H1 (cell line): Measurements from ENCODE around the gene FBXO21. TPM values are rescaled to one million over a fixed set of nuclear protein-coding genes. Genes with fewer than 3 reads are reported as not detected.
A peak's percentile ranks its signal among the peaks of the same experiment; 100 is the strongest.

Source experiments
- CTCF ChIA-PET: fragments of 300-600 bp; sonication (Branson Sonifier 250); formaldehyde crosslinking; loops from one replicate; lab custom pipeline; 2021; ENCODE audit not compliant: partially characterized antibody; lab: Charles Lee
- POLR2A ChIA-PET: fragments of 300-600 bp; sonication (Branson Sonifier 250); formaldehyde crosslinking; loops from one replicate; lab custom pipeline; 2021; ENCODE audit warnings: inconsistent platforms; ENCODE audit not compliant: partially characterized antibody; lab: Charles Lee
- DNase-seq, 2 experiments: peaks; one replicate each; pipeline versions ENCODE4 v3.0.0 to v3.0.0-alpha.2; 2010 to 2022; ENCODE audit warnings: low spot score in 2 of 2, low read depth in 1 of 2, mixed read lengths in 1 of 2
- FAIRE-seq: peaks from 2 replicates; lab custom pipeline; 2011; peaks lifted over from hg19 to GRCh38; lab: Jason Lieb, UNC
- H2AFZ ChIP-seq: 2 replicates; pipeline ENCODE4 v1.8.1; 2012; ENCODE audit warnings: low read length, inconsistent platforms
- H2AK5ac ChIP-seq: 2 replicates; pipeline ENCODE4 v1.6.1; 2013; ENCODE audit warnings: low read depth, low read length
- H2BK120ac ChIP-seq: replicated peaks from 2 replicates; pipeline ENCODE3; 2013; ENCODE audit warnings: low read depth, low read length, inconsistent platforms
- H2BK12ac ChIP-seq: 2 replicates; pipeline ENCODE4 v1.6.1; 2013; ENCODE audit warnings: low read depth, low read length
- H2BK15ac ChIP-seq: 2 replicates; pipeline ENCODE4 v1.6.1; 2013; ENCODE audit warnings: low read length
- H2BK20ac ChIP-seq: 2 replicates; pipeline ENCODE4 v1.6.1; 2013; ENCODE audit warnings: low read length
- H2BK5ac ChIP-seq: 2 replicates; pipeline ENCODE4 v1.6.1; 2013; ENCODE audit warnings: low read depth, low read length
- H3K14ac ChIP-seq: 2 replicates; pipeline ENCODE4 v1.6.1; 2013; ENCODE audit warnings: inconsistent platforms; ENCODE audit not compliant: insufficient read length
- H3K18ac ChIP-seq: 2 replicates; pipeline ENCODE4 v1.6.1; 2013; ENCODE audit warnings: low read length; ENCODE audit errors: extremely low read depth
- H3K23ac ChIP-seq: 2 replicates; pipeline ENCODE4 v1.6.1; 2013; ENCODE audit warnings: inconsistent platforms; ENCODE audit not compliant: insufficient read length
- H3K23me2 ChIP-seq: 2 replicates; pipeline ENCODE4 v1.6.1; 2013; ENCODE audit warnings: low read depth, low read length
- H3K27ac ChIP-seq: 2 replicates; pipeline ENCODE4 v1.6.1; 2011; ENCODE audit warnings: low read depth, low read length, inconsistent platforms
- H3K27me3 ChIP-seq, 4 experiments: replicated peaks in 1 of 4; 1 replicate in 1 of 4; 2 replicates in 3 of 4; pipeline versions ENCODE4 v1.6.1 to v1.8.1; 2011 to 2013; ENCODE audit warnings: low read length in 3 of 4, mild to moderate bottlenecking in 3 of 4, inconsistent platforms in 2 of 4, mixed read lengths in 2 of 4, moderate library complexity in 1 of 4; ENCODE audit not compliant: control insufficient read depth in 3 of 4, insufficient read depth in 3 of 4; ENCODE audit errors: extremely low read depth in 1 of 4
- H3K36me3 ChIP-seq, 4 experiments: 2 replicates each; pipeline versions ENCODE4 v1.6.1 to v1.8.1; 2011 to 2013; ENCODE audit warnings: mild to moderate bottlenecking in 4 of 4, low read length in 3 of 4, moderate library complexity in 2 of 4, control low read depth in 1 of 4, inconsistent platforms in 1 of 4; ENCODE audit not compliant: insufficient read depth in 4 of 4, control insufficient read depth in 2 of 4
- H3K4ac ChIP-seq: replicated peaks from 2 replicates; pipeline ENCODE3; 2013; ENCODE audit warnings: low read length, low read depth, mixed read lengths, inconsistent platforms; ENCODE audit not compliant: insufficient read length
- H3K4me1 ChIP-seq, 4 experiments: replicated peaks in 1 of 4; 1 replicate in 1 of 4; 2 replicates in 3 of 4; pipeline versions ENCODE4 v1.6.1 to v1.8.1; 2011 to 2013; ENCODE audit warnings: low read length in 3 of 4, inconsistent platforms in 2 of 4, mixed read lengths in 1 of 4; ENCODE audit not compliant: insufficient read depth in 4 of 4, control insufficient read depth in 3 of 4
- H3K4me2 ChIP-seq, 2 experiments: 2 replicates each; pipeline versions ENCODE4 v1.6.1 to v1.8.1; 2011 to 2013; ENCODE audit warnings: low read depth in 2 of 2, low read length in 2 of 2, control low read depth in 1 of 2, inconsistent platforms in 1 of 2, mild to moderate bottlenecking in 1 of 2; ENCODE audit not compliant: insufficient read depth in 1 of 2
- H3K4me3 ChIP-seq, 4 experiments: fragments of 200-600, 300-600 bp in 1 of 4; sonication (generic), shearing (Covaris generic), sonication (Bioruptor Twin) in 1 of 4; 2 replicates each; pipeline versions ENCODE4 v1.5.1 to v1.8.1; 2011 to 2016; ENCODE audit warnings: low read length in 4 of 4, low read depth in 3 of 4, control low read depth in 2 of 4, inconsistent platforms in 2 of 4, mild to moderate bottlenecking in 2 of 4, mixed read lengths in 1 of 4, moderate library complexity in 1 of 4; ENCODE audit not compliant: insufficient read depth in 2 of 4; ENCODE audit errors: extremely low read depth in 1 of 4
- H3K56ac ChIP-seq: replicated peaks from 2 replicates; pipeline ENCODE3; 2013; ENCODE audit warnings: low read depth, mild to moderate bottlenecking, mixed read lengths, low read length, inconsistent platforms; ENCODE audit not compliant: insufficient read length
- H3K79me1 ChIP-seq: 2 replicates; pipeline ENCODE4 v1.6.1; 2013; ENCODE audit warnings: low read depth, low read length, control low read depth
- H3K79me2 ChIP-seq, 2 experiments: 2 replicates each; pipeline versions ENCODE4 v1.6.1 to v1.8.1; 2012 to 2013; ENCODE audit warnings: low read length in 2 of 2, mild to moderate bottlenecking in 2 of 2, inconsistent platforms in 1 of 2; ENCODE audit not compliant: insufficient read depth in 2 of 2, control insufficient read depth in 1 of 2
- H3K9ac ChIP-seq, 4 experiments: replicated peaks in 1 of 4; 1 replicate in 1 of 4; 2 replicates in 3 of 4; pipeline versions ENCODE4 v1.6.1 to v1.8.1; 2011 to 2013; ENCODE audit warnings: low read depth in 3 of 4, low read length in 3 of 4, control low read depth in 2 of 4, mild to moderate bottlenecking in 2 of 4, moderate library complexity in 2 of 4, inconsistent platforms in 1 of 4; ENCODE audit errors: extremely low read depth in 1 of 4
- H3K9me3 ChIP-seq, 2 experiments: 2 replicates each; pipeline versions ENCODE4 v1.6.1 to v1.8.1; 2012 to 2013; ENCODE audit warnings: mild to moderate bottlenecking in 2 of 2, moderate library complexity in 2 of 2, control low read depth in 1 of 2, inconsistent platforms in 1 of 2, low read depth in 1 of 2, low read length in 1 of 2, mixed read lengths in 1 of 2; ENCODE audit not compliant: insufficient read depth in 2 of 2
- H4K20me1 ChIP-seq, 2 experiments: replicated peaks in 1 of 2; 2 replicates each; pipeline versions ENCODE3 to v1.8.1; 2011 to 2013; ENCODE audit warnings: inconsistent platforms in 2 of 2, low read length in 2 of 2, mild to moderate bottlenecking in 1 of 2; ENCODE audit not compliant: insufficient read depth in 2 of 2, control insufficient read depth in 1 of 2
- H4K5ac ChIP-seq: 2 replicates; pipeline ENCODE4 v1.6.1; 2013; ENCODE audit warnings: low read length, low read depth, mixed read lengths, inconsistent platforms; ENCODE audit not compliant: insufficient read length
- H4K8ac ChIP-seq: 2 replicates; pipeline ENCODE4 v1.8.0; 2013; ENCODE audit warnings: mild to moderate bottlenecking, moderate library complexity, low read length, inconsistent platforms; ENCODE audit not compliant: insufficient read depth; ENCODE audit errors: extremely low read depth
- H4K91ac ChIP-seq: replicated peaks from 2 replicates; pipeline ENCODE3; 2013; ENCODE audit warnings: low read length, mixed read lengths, inconsistent platforms; ENCODE audit not compliant: insufficient read length
- BRCA1 ChIP-seq: IDR thresholded peaks from 2 replicates; pipeline ENCODE4 v1.6.1; 2012; ENCODE audit warnings: low read depth, low read length, improper control_type of control experiment
- EGR1 ChIP-seq: IDR thresholded peaks from 2 replicates; pipeline ENCODE4 v1.6.1; 2011; ENCODE audit warnings: low read depth, low read length, borderline replicate concordance
- POLR2AphosphoS5 ChIP-seq: IDR thresholded peaks from 2 replicates; pipeline ENCODE4 v1.6.1; 2011; ENCODE audit warnings: low read depth, low read length
- TBP ChIP-seq: IDR thresholded peaks from 2 replicates; pipeline ENCODE4 v1.6.1; 2011; ENCODE audit warnings: low read depth, low read length, improper control_type of control experiment
- WGBS, 2 experiments: shearing (Covaris generic) in 1 of 2; methylation state at CpG; one replicate each; pipeline versions ENCODE4 v1.1.6 to v1.1.7; 2013 to 2015; ENCODE audit warnings: low lambda C conversion rate in 2 of 2, mixed read lengths in 2 of 2, inconsistent platforms in 1 of 2, low coverage in 1 of 2, missing lambda C conversion rate in 1 of 2; ENCODE audit not compliant: insufficient replicate concordance in 2 of 2, insufficient coverage in 1 of 2, insufficient read length in 1 of 2; ENCODE audit errors: extremely low coverage in 1 of 2, missing lambda C conversion rate in 1 of 2; 5-methylcytosine and 5-hydroxymethylcytosine counted together
- polyA plus RNA-seq, 7 experiments: library from polyadenylated mRNA; depleted of rRNA in 3 of 7; stranded (reverse) in 5 of 7; unstranded in 2 of 7; fragments of >200 nt in 5 of 7; fragments of 200-250 nt in 2 of 7; gene quantifications; 1 replicate in 5 of 7; 2 replicates in 1 of 7; 4 replicates in 1 of 7; pipeline versions ENCODE4 v1.2.1 to v1.2.3, GENCODE V29; 2011 to 2013; ENCODE audit warnings: missing spikeins in 2 of 7, mixed read lengths in 2 of 7
- total RNA-seq: library from RNA; stranded (reverse); fragmentation: NEBNext Ultra II Directional; extraction: Animal tissue kit (Norgen Biotek cat#: 25700); gene quantifications from 2 replicates; pipeline ENCODE4 v1.2.1, GENCODE V29; 2021

The FBXO21 gene
- total and polyA plus RNA-seq, 2 of the 8 experiments (the other 6 are each of a cell fraction or from before 2014, with no cell fraction given): 57.0 to 80.6 TPM

GRCh38 chr12:117141097-117141898, 49.0 kb downstream of the FBXO21 start:
- CTCF ChIA-PET: interaction anchor here (1.2 to 3.4 kb wide), 6 partner anchors 10 to 116 kb away, joined by 4 to 12 read pairs (median 5); no protein-coding TSS in a partner anchor
- POLR2A ChIA-PET: interaction anchor here (1.5 to 1.7 kb wide), 2 partner anchors 9 to 11 kb away, joined by 5 to 7 read pairs; no protein-coding TSS in a partner anchor

More at GRCh38 chr12:117141097-117141898, 49.0 kb downstream of the FBXO21 start:
- Histone ChIP-seq H3K4me2 (no peak overlapping the region), H3K14ac (no peak overlapping the region), H4K91ac (peak overlapping the region; percentile 42), H2BK12ac (no peak overlapping the region), H4K20me1 (peaks cover 3 to 5% of the 10 kb centered on the region in 2 experiments)
- no peak for TF ChIP-seq TBP
- no peak for TF ChIP-seq EGR1
- no peak for TF ChIP-seq POLR2AphosphoS5
- no peak for TF ChIP-seq BRCA1
- TF ChIP-seq, all 59 proteins: peak for 0
- Histone ChIP-seq H3K79me1 (no peaks in the 10 kb centered on the region), H2BK15ac (no peak overlapping the region), H3K23me2 (no peaks in the 10 kb centered on the region), H3K18ac (no peak overlapping the region), H3K36me3 (peaks cover 3 to 23% (median 7%) of the 10 kb centered on the region in 4 experiments; a peak in 6 of 8 replicates), H3K27ac (no peak overlapping the region), H3K4me1 (peaks cover 0 to 5% (median 0%) of the 10 kb centered on the region in 4 experiments; a peak in 3 of 7 replicates), H3K9me3 (no peaks in the 10 kb centered on the region), H3K56ac (no peak overlapping the region), H3K23ac (no peak overlapping the region), H2AK5ac (no peak overlapping the region), H3K4me3 (no peak overlapping the region), H2BK120ac (no peak overlapping the region), H3K9ac (no peak overlapping the region), H4K5ac (no peak overlapping the region), H2BK20ac (no peak overlapping the region), H2BK5ac (peak overlapping the region; percentile 75; the same call in 1 of the 2 replicates), H4K8ac (no peak overlapping the region), H2AFZ (no peak overlapping the region), H3K27me3 (no peaks in the 10 kb centered on the region), H3K79me2 (no peaks in the 10 kb centered on the region), H3K4ac (peak overlapping the region; percentile 83)
- DNase-seq: no peak
- FAIRE-seq: no peak
- WGBS, 2 experiments: 89% methylated on average over 28 of the region's 29 CpGs; no CpG with 5 or more reads in 1 of the 2 experiments
